HG03575 (cell line): ENCODE results near the gene RADIL.
"Not testable (repeated sequence)": the region's sequence is repeated elsewhere in the genome, so short reads cannot be mapped to it uniquely, and the experiment has no call there.

Source experiments
- ATAC-seq: cut with Tn5 transposase; IDR thresholded peaks from one replicate; pipeline ENCODE4 v1.9.1; 2021; ENCODE audit not compliant: unreplicated experiment, insufficient number of reproducible peaks, low FRiP score; ENCODE audit errors: extremely low read depth

Gene RADIL

GRCh38 chr7:4800926-4801838 is 82.3 kb downstream of the RADIL start:
- ATAC-seq: no peak

DNA sequence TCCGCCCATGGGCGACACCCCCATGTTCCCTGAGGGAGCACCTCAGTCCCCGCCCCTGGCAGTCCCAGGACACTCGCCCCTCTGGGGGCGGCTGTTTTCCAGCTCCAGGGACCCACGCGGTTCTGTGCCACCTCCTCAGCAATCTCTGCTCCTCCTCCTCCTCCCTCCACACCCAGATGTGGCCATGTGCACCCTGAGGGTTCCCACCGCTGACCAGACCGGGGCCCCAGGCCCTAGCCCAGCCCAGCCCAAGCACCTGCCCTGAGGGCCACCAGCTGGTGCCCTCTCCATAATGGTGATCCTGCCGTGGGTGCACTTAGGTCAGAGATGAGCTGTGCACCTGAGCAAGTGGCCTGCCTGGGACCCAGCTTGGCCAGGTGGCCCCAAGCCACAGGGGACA is 83.0 kb downstream of the RADIL start:
- no peak for ATAC-seq

- no peak for ATAC-seq
Observed at GRCh38 chr7:4799508-4800268, 83.8 kb downstream of the RADIL start.

DNA sequence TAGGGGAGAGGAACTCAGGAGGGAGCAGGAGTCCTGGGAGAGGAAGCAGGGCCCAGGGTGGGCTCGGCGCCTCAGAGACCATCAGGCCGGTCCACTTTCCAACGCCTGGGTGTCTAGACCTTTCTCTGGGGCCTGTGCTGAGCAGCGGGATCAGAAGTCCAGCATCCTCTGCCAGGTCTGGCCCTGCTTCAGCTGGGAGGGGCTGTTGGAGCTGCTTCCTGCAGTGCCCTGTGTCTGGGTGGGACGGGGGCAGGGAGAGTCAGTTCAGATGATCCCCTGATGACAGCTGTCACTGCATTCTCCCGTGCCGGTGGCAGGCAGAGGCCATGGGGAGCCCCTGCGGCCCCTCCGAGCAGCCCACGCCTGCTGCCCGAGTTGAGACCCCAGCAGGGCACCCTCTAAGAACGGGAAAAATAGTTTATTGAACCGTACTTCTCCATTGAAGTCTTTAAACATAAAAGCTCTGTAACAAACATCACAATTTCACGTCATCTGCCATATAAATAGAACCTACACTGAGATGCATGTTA is 84.7 kb downstream of the RADIL start:
- ATAC-seq: no peak

GRCh38 chr7:4797858-4798705 is 85.4 kb downstream of the RADIL start:
- no peak for ATAC-seq

DNA sequence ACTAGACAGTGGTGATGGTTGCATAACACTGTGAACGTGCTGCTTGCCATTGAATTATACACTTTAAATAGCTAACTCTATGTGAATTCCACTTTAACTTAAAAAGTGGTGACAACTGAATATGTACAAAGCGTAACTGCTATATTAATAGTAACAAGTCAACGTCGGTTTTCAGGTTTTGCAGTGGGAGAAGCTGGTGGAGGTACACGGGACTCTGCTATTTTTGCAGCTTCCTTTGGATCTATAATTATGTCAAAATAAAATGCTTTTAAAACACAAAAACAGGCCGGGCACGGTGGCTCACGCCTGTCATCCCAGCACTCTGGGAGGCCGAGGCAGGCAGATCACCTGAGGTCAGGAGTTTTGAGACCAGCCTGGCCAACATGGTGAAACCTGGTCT is 87.1 kb downstream of the RADIL start:
- ATAC-seq: no peak

GRCh38 chr7:4794591-4795350 is 88.7 kb downstream of the RADIL start:
- no peak for ATAC-seq

DNA sequence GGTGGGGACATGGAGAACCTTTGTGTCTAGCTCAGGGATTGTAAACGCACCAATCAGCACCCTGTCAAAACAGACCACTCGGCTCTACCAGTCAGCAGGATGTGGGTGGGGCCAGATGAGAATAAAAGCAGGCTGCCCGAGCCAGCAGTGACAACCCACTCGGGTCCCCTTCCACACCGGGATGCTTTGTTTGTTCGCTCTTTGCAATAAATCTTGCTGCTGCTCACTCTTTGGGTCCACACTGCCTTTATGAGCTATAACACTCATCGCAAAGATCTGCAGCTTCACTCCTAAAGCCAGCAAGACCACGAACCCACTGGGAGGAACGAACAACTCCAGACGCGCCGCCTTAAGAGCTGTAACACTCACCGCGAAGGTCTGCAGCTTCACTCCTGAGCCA is 89.3 kb downstream of the RADIL start:
- not testable (repeated sequence) for ATAC-seq

- not testable (repeated sequence) for ATAC-seq
Observed at GRCh38 chr7:4793385-4793993, 90.0 kb downstream of the RADIL start.

- no peak for ATAC-seq
Observed at GRCh38 chr7:4792537-4793126, 90.9 kb downstream of the RADIL start.

- no peak for ATAC-seq
Observed at GRCh38 chr7:4791738-4792536, 91.6 kb downstream of the RADIL start.

DNA sequence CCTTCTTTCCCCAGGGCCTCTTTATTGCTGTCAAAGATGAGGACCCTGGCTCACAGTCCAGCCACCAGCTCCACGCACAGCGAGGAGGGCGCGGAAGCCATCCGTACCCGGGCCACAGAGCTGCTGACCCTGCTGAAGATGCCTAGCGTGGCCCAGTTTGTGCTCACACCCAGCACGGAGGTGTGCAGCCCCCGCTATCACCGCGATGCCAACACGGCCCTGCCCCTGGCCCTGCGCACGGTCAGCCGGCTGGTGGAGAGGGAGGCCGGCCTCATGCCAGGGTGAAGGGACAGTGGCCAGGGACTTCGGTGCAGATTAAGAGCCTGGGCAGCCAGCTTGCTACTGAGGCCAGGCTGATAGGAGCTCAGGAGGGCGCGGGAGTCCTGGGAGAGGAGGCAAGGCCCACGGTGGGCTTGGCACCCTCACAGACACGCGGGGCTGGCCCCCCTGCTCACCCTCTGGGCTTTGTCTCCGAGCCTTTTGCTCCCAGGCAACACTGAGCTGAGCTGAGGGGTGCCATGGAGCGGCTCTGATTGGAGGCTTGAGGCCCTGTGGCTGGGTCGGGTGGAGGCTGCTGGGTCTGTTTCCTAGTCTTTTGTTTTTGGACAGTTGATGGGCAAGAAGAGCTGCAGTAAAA is 92.3 kb downstream of the RADIL start:
- ATAC-seq: no peak

DNA sequence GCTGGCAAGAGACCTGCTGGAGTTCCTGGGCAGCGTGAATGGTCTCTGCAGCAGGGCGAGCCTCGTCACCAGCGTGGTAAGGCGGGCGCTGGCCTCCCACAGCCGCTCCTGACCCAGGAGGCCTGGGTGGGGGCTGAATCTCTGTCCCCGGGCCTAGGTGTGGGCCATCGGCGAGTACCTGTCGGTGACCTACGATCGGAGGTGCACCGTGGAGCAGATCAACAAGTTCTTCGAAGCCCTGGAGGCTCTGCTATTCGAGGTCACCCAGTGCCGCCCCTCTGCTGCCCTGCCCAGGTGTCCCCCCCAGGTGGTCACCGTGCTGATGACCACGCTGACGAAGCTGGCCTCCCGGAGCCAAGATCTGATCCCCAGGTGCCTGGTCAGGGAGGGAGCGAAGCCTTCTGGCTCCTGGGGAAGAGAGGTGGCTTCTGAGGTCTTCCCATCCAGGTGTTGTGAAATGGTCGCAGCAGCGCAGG is 93.0 kb downstream of the RADIL start:
- ATAC-seq: no peak

GRCh38 chr7:4790078-4790465 is 93.4 kb downstream of the RADIL start:
- no peak for ATAC-seq

DNA sequence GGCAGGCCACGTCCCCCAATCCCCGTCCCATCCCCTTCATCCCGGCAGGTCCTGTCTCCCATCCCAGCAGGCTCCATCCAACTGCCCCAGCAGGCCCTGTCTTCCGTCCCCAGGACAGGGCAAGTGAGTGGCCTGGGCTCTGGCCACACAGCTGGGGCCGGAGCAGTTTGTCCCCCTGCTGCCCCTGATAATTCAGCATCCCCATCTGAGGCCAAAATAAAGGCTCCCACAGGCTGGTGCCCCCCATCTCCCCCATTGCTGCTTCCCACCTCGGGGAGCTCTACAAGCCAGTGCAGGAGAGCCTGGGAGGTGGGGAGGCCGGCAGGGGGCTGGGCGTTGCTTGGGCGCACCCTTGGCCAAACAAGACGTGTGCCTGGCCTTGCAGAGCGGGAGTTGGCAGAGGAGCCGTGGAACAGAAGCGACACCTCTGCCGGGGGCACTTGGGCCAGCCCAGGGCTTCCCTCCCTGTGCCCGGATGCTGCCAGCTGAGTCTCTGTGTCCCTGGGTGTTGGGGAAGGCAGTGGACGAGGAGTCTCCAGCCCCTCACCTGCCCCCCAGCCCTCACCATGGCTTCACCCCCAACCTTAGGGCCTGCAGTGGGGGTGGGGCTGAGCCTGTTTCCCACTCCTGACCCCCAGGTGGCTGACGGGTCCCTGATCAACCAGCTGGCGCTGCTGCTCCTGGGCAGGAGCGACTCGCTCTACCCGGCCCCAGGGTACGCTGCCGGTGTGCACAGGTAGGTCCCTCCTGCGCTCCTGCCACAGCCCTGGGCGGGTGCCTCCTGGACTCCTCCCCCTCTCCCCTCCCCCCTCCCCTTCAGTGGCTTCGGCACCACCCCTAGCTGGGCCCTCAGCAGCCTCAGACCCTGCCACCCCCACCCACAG is 94.1 kb downstream of the RADIL start:
- ATAC-seq: no peak
